Measurements from ENCODE around the gene FHIT.

Gene FHIT

GRCh38 chr3:61065451-61066011, 185.7 kb downstream of the FHIT start:
- TF ChIP-seq EZH2phosphoT487 (IDR thresholded peaks at IDR 0.05; ENCODE audit: borderline replicate concordance, low read length) = no peak
- TF ChIP-seq, protein P1, sequence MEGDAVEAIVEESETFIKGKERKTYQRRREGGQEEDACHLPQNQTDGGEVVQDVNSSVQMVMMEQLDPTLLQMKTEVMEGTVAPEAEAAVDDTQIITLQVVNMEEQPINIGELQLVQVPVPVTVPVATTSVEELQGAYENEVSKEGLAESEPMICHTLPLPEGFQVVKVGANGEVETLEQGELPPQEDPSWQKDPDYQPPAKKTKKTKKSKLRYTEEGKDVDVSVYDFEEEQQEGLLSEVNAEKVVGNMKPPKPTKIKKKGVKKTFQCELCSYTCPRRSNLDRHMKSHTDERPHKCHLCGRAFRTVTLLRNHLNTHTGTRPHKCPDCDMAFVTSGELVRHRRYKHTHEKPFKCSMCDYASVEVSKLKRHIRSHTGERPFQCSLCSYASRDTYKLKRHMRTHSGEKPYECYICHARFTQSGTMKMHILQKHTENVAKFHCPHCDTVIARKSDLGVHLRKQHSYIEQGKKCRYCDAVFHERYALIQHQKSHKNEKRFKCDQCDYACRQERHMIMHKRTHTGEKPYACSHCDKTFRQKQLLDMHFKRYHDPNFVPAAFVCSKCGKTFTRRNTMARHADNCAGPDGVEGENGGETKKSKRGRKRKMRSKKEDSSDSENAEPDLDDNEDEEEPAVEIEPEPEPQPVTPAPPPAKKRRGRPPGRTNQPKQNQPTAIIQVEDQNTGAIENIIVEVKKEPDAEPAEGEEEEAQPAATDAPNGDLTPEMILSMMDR (IDR thresholded peaks at IDR 0.05; ENCODE audit: low read depth, low read length, poor library complexity, severe bottlenecking) = no peak
- Histone ChIP-seq H3K9me3 (ENCODE audit: control insufficient read depth, insufficient read depth, low read length) (no peaks in the 10 kb centered on the region), H3F3A (ENCODE audit: control insufficient read depth, insufficient read depth) (no peaks in the 10 kb centered on the region), H3K27ac (ENCODE audit: low read depth, low read length) (no peak overlapping the region), H4K20me1 (ENCODE audit: control insufficient read depth, insufficient read depth, low read depth, low read length) (no peaks in the 10 kb centered on the region), H3K4me3 (ENCODE audit: low read length) (no peak overlapping the region), H3K4me1 (ENCODE audit: control insufficient read depth, low read length) (no peaks in the 10 kb centered on the region), H3K36me3 (ENCODE audit: control insufficient read depth, low read length) (no peaks in the 10 kb centered on the region), H3K9me2 (replicated peaks; ENCODE audit: control insufficient read depth, low read length) (no peaks in the 10 kb centered on the region), H3K79me2 (ENCODE audit: control insufficient read depth, low read length) (no peaks in the 10 kb centered on the region), H3K4me2 (ENCODE audit: low read length) (no peak overlapping the region), H3K27me3 (ENCODE audit: control insufficient read depth, low read length) (no peaks in the 10 kb centered on the region)

DNA sequence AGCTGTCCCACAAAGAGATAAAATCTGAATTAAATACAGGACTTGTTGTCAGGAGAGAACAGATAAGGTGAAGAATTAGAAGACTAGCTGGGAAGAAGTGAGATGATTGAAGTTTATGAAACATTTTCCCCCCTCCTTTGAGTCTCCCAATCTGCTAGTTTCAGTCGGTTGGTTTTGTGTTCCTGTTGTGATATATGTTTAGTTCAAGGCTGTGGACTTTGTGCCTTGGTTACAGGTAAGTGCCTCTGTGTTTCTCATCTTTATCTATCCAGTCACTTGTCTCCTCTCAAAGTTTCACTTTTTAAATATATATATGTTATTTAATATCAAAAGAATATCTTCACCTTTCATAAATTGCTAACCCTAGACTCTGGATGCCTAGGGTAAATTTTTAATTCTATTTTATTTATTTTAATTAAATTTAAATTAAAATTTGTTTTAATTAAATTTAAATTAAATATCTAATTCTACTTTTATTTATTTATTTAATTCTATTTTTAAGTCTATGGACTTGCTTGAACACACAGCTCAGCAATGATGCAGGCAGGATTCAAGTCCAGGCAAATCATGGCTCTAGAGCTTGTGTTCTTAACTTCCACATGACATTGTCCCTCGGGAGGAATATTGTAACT, 190.0 kb downstream of the FHIT start:
- no peak for TF ChIP-seq EZH2phosphoT487 (IDR thresholded peaks at IDR 0.05; ENCODE audit: borderline replicate concordance, low read length)
- TF ChIP-seq, protein P1 (IDR thresholded peaks at IDR 0.05; ENCODE audit: low read depth, low read length, poor library complexity, severe bottlenecking) = no peak
- Histone ChIP-seq H3K27ac (ENCODE audit: low read depth, low read length) (no peak overlapping the region), H3K9me3 (ENCODE audit: control insufficient read depth, insufficient read depth, low read length) (no peaks in the 10 kb centered on the region), H3K4me2 (ENCODE audit: low read length) (no peak overlapping the region), H4K20me1 (ENCODE audit: control insufficient read depth, insufficient read depth, low read depth, low read length) (no peaks in the 10 kb centered on the region), H3K36me3 (ENCODE audit: control insufficient read depth, low read length) (no peaks in the 10 kb centered on the region), H3K27me3 (ENCODE audit: control insufficient read depth, low read length) (no peaks in the 10 kb centered on the region), H3F3A (ENCODE audit: control insufficient read depth, insufficient read depth) (no peaks in the 10 kb centered on the region), H3K4me1 (ENCODE audit: control insufficient read depth, low read length) (no peaks in the 10 kb centered on the region), H3K9me2 (replicated peaks; ENCODE audit: control insufficient read depth, low read length) (no peaks in the 10 kb centered on the region), H3K79me2 (ENCODE audit: control insufficient read depth, low read length) (no peaks in the 10 kb centered on the region), H3K4me3 (ENCODE audit: low read length) (no peak overlapping the region)

DNA sequence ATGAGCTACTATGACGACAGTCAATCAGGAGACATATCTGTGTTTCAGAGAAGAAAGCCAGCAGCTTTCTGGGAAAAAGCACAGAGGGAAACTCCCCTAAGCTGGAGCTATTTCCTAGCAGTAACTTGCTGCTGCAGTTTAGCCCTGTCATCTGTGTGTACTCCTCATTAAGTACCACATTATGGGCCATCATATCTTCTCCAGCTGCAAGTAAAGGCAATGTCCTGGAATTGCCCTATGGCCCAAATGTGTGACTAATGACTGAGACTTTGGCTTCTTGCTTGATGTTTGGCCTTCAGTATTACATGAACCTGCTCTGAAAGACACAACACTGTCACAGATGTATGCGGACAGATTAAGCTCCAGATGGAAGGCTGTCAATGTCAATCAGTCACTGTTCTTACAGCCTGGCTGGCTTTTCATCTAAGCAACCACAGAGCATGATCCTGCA, 190.8 kb downstream of the FHIT start:
- H3K4me1 ChIP-seq (ENCODE audit: control insufficient read depth, low read length) = no peaks in the 10 kb centered on the region
- no peaks in the 10 kb centered on the region for H4K20me1 ChIP-seq (ENCODE audit: control insufficient read depth, insufficient read depth, low read depth, low read length)
- H3K27me3 ChIP-seq (ENCODE audit: control insufficient read depth, low read length) = no peaks in the 10 kb centered on the region
- no peaks in the 10 kb centered on the region for H3K79me2 ChIP-seq (ENCODE audit: control insufficient read depth, low read length)
- no peak overlapping the region for H3K4me2 ChIP-seq (ENCODE audit: low read length)
- H3K27ac ChIP-seq (ENCODE audit: low read depth, low read length) = no peak overlapping the region
- TF ChIP-seq, protein P1 (IDR thresholded peaks at IDR 0.05; ENCODE audit: low read depth, low read length, poor library complexity, severe bottlenecking) = no peak
- no peak for TF ChIP-seq EZH2phosphoT487 (IDR thresholded peaks at IDR 0.05; ENCODE audit: borderline replicate concordance, low read length)
- H3K4me3 ChIP-seq (ENCODE audit: low read length) = no peak overlapping the region
- no peaks in the 10 kb centered on the region for H3K9me2 ChIP-seq (replicated peaks; ENCODE audit: control insufficient read depth, low read length)
- no peaks in the 10 kb centered on the region for H3K36me3 ChIP-seq (ENCODE audit: control insufficient read depth, low read length)
- H3F3A ChIP-seq (ENCODE audit: control insufficient read depth, insufficient read depth) = no peaks in the 10 kb centered on the region
- no peaks in the 10 kb centered on the region for H3K9me3 ChIP-seq (ENCODE audit: control insufficient read depth, insufficient read depth, low read length)
